ENCODE data around the gene FCER1G.
A peak's percentile ranks its signal among the peaks of the same experiment; 100 is the strongest.

FCER1G gene

GRCh38 chr1:161207173-161207572 lies 7.9 kb upstream of the FCER1G start:
- Histone ChIP-seq H3K4me1 (ENCODE audit: control insufficient read depth, insufficient read depth, low read length, unreplicated experiment) (peaks cover 30% of the 10 kb centered on the region), H3K4me3 (ENCODE audit: low read depth, low read length) (no peak overlapping the region), H3K36me3 (ENCODE audit: insufficient read depth, low read length) (peaks cover 22% of the 10 kb centered on the region), H3K27me3 (ENCODE audit: insufficient read depth, low read length) (no peaks in the 10 kb centered on the region), H3K27ac (ENCODE audit: low read depth, low read length) (peak overlapping the region; percentile 84), H2AFZ (ENCODE audit: low read length, unreplicated experiment) (no peak overlapping the region), H3K79me2 (ENCODE audit: control insufficient read depth, insufficient read depth, low read length, unreplicated experiment) (peaks cover 36% of the 10 kb centered on the region)

- H3K36me3 ChIP-seq (ENCODE audit: insufficient read depth, low read length), result peaks cover 18% of the 10 kb centered on the region
- peak overlapping the region; percentile 29; the same call in 1 of the 2 replicates for H3K27ac ChIP-seq (ENCODE audit: low read depth, low read length)
- peaks cover 11% of the 10 kb centered on the region for H3K79me2 ChIP-seq (ENCODE audit: control insufficient read depth, insufficient read depth, low read length, unreplicated experiment)
- H3K4me1 ChIP-seq (ENCODE audit: control insufficient read depth, insufficient read depth, low read length, unreplicated experiment), result peaks cover 15% of the 10 kb centered on the region
- no peak overlapping the region for H3K4me3 ChIP-seq (ENCODE audit: low read depth, low read length)
- no peak overlapping the region for H2AFZ ChIP-seq (ENCODE audit: low read length, unreplicated experiment)
- no peaks in the 10 kb centered on the region for H3K27me3 ChIP-seq (ENCODE audit: insufficient read depth, low read length)
Observed at GRCh38 chr1:161209790-161210409, 5.2 kb upstream of the FCER1G start.

GRCh38 chr1:161214369-161214768 lies 726 bp upstream of the FCER1G start:
- Histone ChIP-seq H3K4me1 (ENCODE audit: control insufficient read depth, insufficient read depth, low read length, unreplicated experiment) (peaks cover 22% of the 10 kb centered on the region), H3K27me3 (ENCODE audit: insufficient read depth, low read length) (no peaks in the 10 kb centered on the region), H3K27ac (ENCODE audit: low read depth, low read length) (no peak overlapping the region), H3K36me3 (ENCODE audit: insufficient read depth, low read length) (peaks cover 15% of the 10 kb centered on the region), H3K79me2 (ENCODE audit: control insufficient read depth, insufficient read depth, low read length, unreplicated experiment) (peaks cover 2% of the 10 kb centered on the region), H3K4me3 (ENCODE audit: low read depth, low read length) (no peak overlapping the region), H2AFZ (ENCODE audit: low read length, unreplicated experiment) (no peak overlapping the region)

- Histone ChIP-seq H3K27ac (ENCODE audit: low read depth, low read length) (peak overlapping the region; percentile 99), H3K27me3 (ENCODE audit: insufficient read depth, low read length) (no peaks in the 10 kb centered on the region), H3K36me3 (ENCODE audit: insufficient read depth, low read length) (peaks cover 6% of the 10 kb centered on the region; the same call in 1 of the 2 replicates), H3K4me1 (ENCODE audit: control insufficient read depth, insufficient read depth, low read length, unreplicated experiment) (peaks cover 22% of the 10 kb centered on the region), H3K79me2 (ENCODE audit: control insufficient read depth, insufficient read depth, low read length, unreplicated experiment) (no peaks in the 10 kb centered on the region), H3K4me3 (ENCODE audit: low read depth, low read length) (peak overlapping the region; percentile 47), H2AFZ (ENCODE audit: low read length, unreplicated experiment) (peak overlapping the region; percentile 75)
Observed at GRCh38 chr1:161216945-161217712, 2.0 kb downstream of the FCER1G start.

- no peaks in the 10 kb centered on the region for H3K79me2 ChIP-seq (ENCODE audit: control insufficient read depth, insufficient read depth, low read length, unreplicated experiment)
- H3K4me1 ChIP-seq (ENCODE audit: control insufficient read depth, insufficient read depth, low read length, unreplicated experiment), result peaks cover 22% of the 10 kb centered on the region
- no peak overlapping the region for H2AFZ ChIP-seq (ENCODE audit: low read length, unreplicated experiment)
- no peaks in the 10 kb centered on the region for H3K27me3 ChIP-seq (ENCODE audit: insufficient read depth, low read length)
- H3K27ac ChIP-seq (ENCODE audit: low read depth, low read length), result peak overlapping the region; percentile 99
- H3K4me3 ChIP-seq (ENCODE audit: low read depth, low read length), result no peak overlapping the region
- H3K36me3 ChIP-seq (ENCODE audit: insufficient read depth, low read length), result peaks cover 6% of the 10 kb centered on the region; the same call in 1 of the 2 replicates
Observed at GRCh38 chr1:161217831-161218230, 2.7 kb downstream of the FCER1G start.

GRCh38 chr1:161218301-161219077 lies 3.4 kb downstream of the FCER1G start:
- H3K27me3 ChIP-seq (ENCODE audit: insufficient read depth, low read length), result no peaks in the 10 kb centered on the region
- no peak overlapping the region for H3K4me3 ChIP-seq (ENCODE audit: low read depth, low read length)
- H3K36me3 ChIP-seq (ENCODE audit: insufficient read depth, low read length), result peaks cover 6% of the 10 kb centered on the region; the same call in 1 of the 2 replicates
- H3K79me2 ChIP-seq (ENCODE audit: control insufficient read depth, insufficient read depth, low read length, unreplicated experiment), result no peaks in the 10 kb centered on the region
- H3K4me1 ChIP-seq (ENCODE audit: control insufficient read depth, insufficient read depth, low read length, unreplicated experiment), result peaks cover 22% of the 10 kb centered on the region
- no peak overlapping the region for H2AFZ ChIP-seq (ENCODE audit: low read length, unreplicated experiment)
- H3K27ac ChIP-seq (ENCODE audit: low read depth, low read length), result peak overlapping the region; percentile 99

GRCh38 chr1:161219078-161219892 lies 4.2 kb downstream of the FCER1G start:
- no peaks in the 10 kb centered on the region for H3K79me2 ChIP-seq (ENCODE audit: control insufficient read depth, insufficient read depth, low read length, unreplicated experiment)

GRCh38 chr1:161220002-161220401 lies 4.9 kb downstream of the FCER1G start:
- Histone ChIP-seq H3K4me1 (ENCODE audit: control insufficient read depth, insufficient read depth, low read length, unreplicated experiment) (peaks cover 23% of the 10 kb centered on the region), H3K4me3 (ENCODE audit: low read depth, low read length) (no peak overlapping the region), H3K36me3 (ENCODE audit: insufficient read depth, low read length) (no peaks in the 10 kb centered on the region), H3K79me2 (ENCODE audit: control insufficient read depth, insufficient read depth, low read length, unreplicated experiment) (no peaks in the 10 kb centered on the region), H3K27ac (ENCODE audit: low read depth, low read length) (no peak overlapping the region), H2AFZ (ENCODE audit: low read length, unreplicated experiment) (no peak overlapping the region), H3K27me3 (ENCODE audit: insufficient read depth, low read length) (no peaks in the 10 kb centered on the region)

More at GRCh38 chr1:161219078-161219892, 4.2 kb downstream of the FCER1G start:
- Histone ChIP-seq H3K4me3 (ENCODE audit: low read depth, low read length) (no peak overlapping the region), H3K27ac (ENCODE audit: low read depth, low read length) (no peak overlapping the region), H3K4me1 (ENCODE audit: control insufficient read depth, insufficient read depth, low read length, unreplicated experiment) (peaks cover 22% of the 10 kb centered on the region), H3K27me3 (ENCODE audit: insufficient read depth, low read length) (no peaks in the 10 kb centered on the region), H2AFZ (ENCODE audit: low read length, unreplicated experiment) (no peak overlapping the region), H3K36me3 (ENCODE audit: insufficient read depth, low read length) (no peaks in the 10 kb centered on the region)

- Histone ChIP-seq H3K4me1 (ENCODE audit: control insufficient read depth, insufficient read depth, low read length, unreplicated experiment) (peaks cover 22% of the 10 kb centered on the region), H3K79me2 (ENCODE audit: control insufficient read depth, insufficient read depth, low read length, unreplicated experiment) (peaks cover 3% of the 10 kb centered on the region), H3K36me3 (ENCODE audit: insufficient read depth, low read length) (no peaks in the 10 kb centered on the region), H3K27ac (ENCODE audit: low read depth, low read length) (no peak overlapping the region), H2AFZ (ENCODE audit: low read length, unreplicated experiment) (no peak overlapping the region), H3K4me3 (ENCODE audit: low read depth, low read length) (no peak overlapping the region), H3K27me3 (ENCODE audit: insufficient read depth, low read length) (no peaks in the 10 kb centered on the region)
Observed at GRCh38 chr1:161222175-161223019, 7.3 kb downstream of the FCER1G start.
